B cell (primary cell): ENCODE measurements around the gene TGDS. TPM values are rescaled to one million over a fixed set of nuclear protein-coding genes. Genes with fewer than 3 reads are reported as not detected.

Source experiments
- ATAC-seq: fragments of 200-7000 bp; cut with Tn5 transposase; one replicate; pipeline ENCODE4 v1.10.0; 2021; ENCODE audit warnings: low read depth, mild to moderate bottlenecking, moderate number of reproducible peaks, moderate library complexity
- CTCF ChIA-PET: fragments of 350-600 bp; sonication (Branson Sonifier 250); formaldehyde crosslinking; loops from one replicate; lab custom pipeline; 2021; ENCODE audit warnings: antibody characterized with exemption, inconsistent platforms; lab: Charles Lee
- POLR2A ChIA-PET: fragments of 350-600 bp; sonication (Branson Sonifier 250); formaldehyde crosslinking; loops from one replicate; lab custom pipeline; 2021; ENCODE audit warnings: antibody characterized with exemption; lab: Charles Lee
- DNase-seq: peaks from one replicate; pipeline ENCODE4 v3.0.0; 2013
- H2AFZ ChIP-seq: 2 replicates; pipeline ENCODE4 v1.6.1; 2012; ENCODE audit warnings: mild to moderate bottlenecking, low read depth, low read length; ENCODE audit not compliant: insufficient read depth, poor library complexity, severe bottlenecking
- H3K27ac ChIP-seq, 2 donors: 1 replicate in 1 of 2; 2 replicates in 1 of 2; pipeline ENCODE4 v1.5.1; 2012 to 2013; ENCODE audit warnings: low read length in 2 of 2, mild to moderate bottlenecking in 2 of 2, moderate library complexity in 1 of 2
- H3K27me3 ChIP-seq, 4 experiments: fragments of 200-600 bp in 1 of 4; sonication (generic) in 1 of 4; replicated peaks in 1 of 4; 1 replicate in 2 of 4; 2 replicates in 2 of 4; pipeline versions ENCODE4 v1.6.1 to v1.7.0; 2013 to 2016; ENCODE audit warnings: low read length in 3 of 4, mild to moderate bottlenecking in 2 of 4, mixed read lengths in 1 of 4, moderate library complexity in 1 of 4; ENCODE audit not compliant: insufficient read depth in 4 of 4, control insufficient read depth in 3 of 4; ENCODE audit errors: control extremely low read depth in 1 of 4
- H3K36me3 ChIP-seq, 2 experiments: replicated peaks in 1 of 2; 1 replicate in 1 of 2; 2 replicates in 1 of 2; pipeline versions ENCODE4 v1.6.1 to v1.7.1; 2013; ENCODE audit warnings: low read length in 1 of 2; ENCODE audit not compliant: insufficient read depth in 2 of 2, control insufficient read depth in 1 of 2; ENCODE audit errors: control extremely low read depth in 1 of 2, extremely low read depth in 1 of 2
- H3K4me1 ChIP-seq, 2 donors: fragments of 200-600 bp in 1 of 2; sonication (generic) in 1 of 2; 1 replicate in 1 of 2; 2 replicates in 1 of 2; pipeline versions ENCODE4 v1.5.1 to v1.6.1; 2013 to 2017; ENCODE audit warnings: low read length in 2 of 2; ENCODE audit not compliant: control insufficient read depth in 2 of 2, insufficient read depth in 2 of 2
- H3K4me2 ChIP-seq: replicated peaks from 2 replicates; pipeline ENCODE3; 2012; ENCODE audit warnings: mild to moderate bottlenecking, low read depth, low read length; ENCODE audit not compliant: poor library complexity, severe bottlenecking
- H3K4me3 ChIP-seq, 5 experiments: fragments of 200-600 bp in 1 of 5; sonication (generic) in 1 of 5; 1 replicate in 3 of 5; 2 replicates in 2 of 5; pipeline versions ENCODE4 v1.5.1 to v1.7.0; 2011 to 2016; ENCODE audit warnings: low read length in 4 of 5, mild to moderate bottlenecking in 4 of 5, low read depth in 2 of 5, control low read depth in 1 of 5, moderate library complexity in 1 of 5; ENCODE audit not compliant: insufficient read depth in 1 of 5; ENCODE audit errors: control extremely low read depth in 1 of 5, extremely low read depth in 1 of 5
- H3K79me2 ChIP-seq: fragments of 200-600 bp; sonication (generic); one replicate; pipeline ENCODE4 v1.6.0; 2016; ENCODE audit warnings: low read length; ENCODE audit not compliant: control insufficient read depth, insufficient read depth
- H3K9ac ChIP-seq: fragments of 200-600 bp; sonication (generic); 2 replicates; pipeline ENCODE4 v1.6.1; 2017; ENCODE audit warnings: mild to moderate bottlenecking, low read length, moderate library complexity
- H3K9me3 ChIP-seq, 3 donors: one replicate each; pipeline versions ENCODE4 v1.6.1 to v1.7.1; 2013; ENCODE audit warnings: low read length in 2 of 3; ENCODE audit not compliant: control insufficient read depth in 2 of 3, insufficient read depth in 1 of 3; ENCODE audit errors: control extremely low read depth in 1 of 3
- H4K20me1 ChIP-seq: 2 replicates; pipeline ENCODE4 v1.6.0; 2012; ENCODE audit warnings: mild to moderate bottlenecking, low read length; ENCODE audit not compliant: insufficient read depth, control insufficient read depth, poor library complexity, severe bottlenecking
- H3K27ac Mint-ChIP-seq: one replicate; pipeline ENCODE4 v1.8.0; 2021; ENCODE audit warnings: mixed read lengths
- H3K27me3 Mint-ChIP-seq: one replicate; pipeline ENCODE4 v1.8.0; 2021; ENCODE audit warnings: mixed read lengths
- H3K4me1 Mint-ChIP-seq: one replicate; pipeline ENCODE4 v1.8.0; 2021; ENCODE audit warnings: mixed read lengths
- H3K4me3 Mint-ChIP-seq: one replicate; pipeline ENCODE4 v1.8.0; 2021; ENCODE audit warnings: mixed read lengths
- H3K9me3 Mint-ChIP-seq: one replicate; pipeline ENCODE4 v1.8.0; 2022; ENCODE audit warnings: mixed read lengths; ENCODE audit not compliant: insufficient read depth
- CTCF ChIP-seq: fragments of 200-600 bp; IDR thresholded peaks from one replicate; pipeline ENCODE4 v1.8.0; 2022; ENCODE audit warnings: antibody characterized with exemption, mild to moderate bottlenecking
- EZH2 ChIP-seq: IDR thresholded peaks from 2 replicates; pipeline ENCODE4 v1.6.1; 2012; ENCODE audit warnings: borderline replicate concordance, low read depth, mild to moderate bottlenecking, moderate library complexity, low read length; ENCODE audit not compliant: insufficient read depth, poor library complexity, severe bottlenecking
- WGBS: methylation state at CpG from one replicate; pipeline ENCODE4 v1.1.5; 2013; ENCODE audit warnings: missing lambda C conversion rate; ENCODE audit not compliant: insufficient coverage; 5-methylcytosine and 5-hydroxymethylcytosine counted together
- intact Hi-C: fragments of 100-400 bp; cut with micrococcal nuclease; formaldehyde crosslinking; loops from one replicate; pipeline ENCODE4 v1.10.0; 2022
- polyA plus RNA-seq: library from polyadenylated mRNA; depleted of rRNA; stranded (reverse); fragments of >200 nt; gene quantifications from 2 replicates; pipeline ENCODE4 v1.2.3, GENCODE V29; 2012
- total RNA-seq, 2 donors: library from RNA; stranded (reverse); fragments of 120-200 nt in 1 of 2; gene quantifications; 1 replicate in 1 of 2; 2 replicates in 1 of 2; pipeline versions ENCODE4 v1.2.3 to v1.2.4, GENCODE V29; 2013 to 2022

Gene TGDS
- total and polyA plus RNA-seq, 2 donors (not counting 1 experiment from before 2014, with no cell fraction given) = 11.7 to 14.7 TPM

DNA sequence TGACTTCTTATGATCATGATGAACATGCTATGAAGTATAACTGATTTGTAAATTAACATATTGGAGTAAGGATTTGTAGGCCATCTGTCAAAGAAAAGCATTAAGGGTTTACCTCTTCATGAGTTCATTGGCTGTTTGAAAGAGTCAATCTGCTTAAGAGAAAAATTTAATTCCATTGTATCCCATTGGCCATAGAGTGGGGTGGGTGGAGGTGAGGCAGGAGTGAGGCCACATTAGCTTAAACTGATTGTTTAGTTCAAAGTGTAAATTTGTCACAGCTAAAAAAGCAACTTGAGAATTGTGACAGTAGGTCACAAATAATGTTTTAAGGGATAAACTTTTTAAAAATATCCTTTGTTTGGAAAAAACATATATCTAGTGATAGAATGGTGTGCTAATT, 17.1 kb upstream of the TGDS start:
- Histone ChIP-seq H3K4me3 (no peak overlapping the region), H3K9me3 (no peaks in the 10 kb centered on the region), H3K27ac (no peak overlapping the region), H4K20me1 (no peaks in the 10 kb centered on the region), H3K9ac (no peak overlapping the region), H3K79me2 (no peaks in the 10 kb centered on the region), H3K4me1 (no peaks in the 10 kb centered on the region), H3K36me3 (no peaks in the 10 kb centered on the region), H3K4me2 (no peak overlapping the region), H3K27me3 (no peaks in the 10 kb centered on the region), H2AFZ (no peak overlapping the region)
- H3K9me3 Mint-ChIP-seq = no peaks in the 10 kb centered on the region
- TF ChIP-seq EZH2 (no peak), CTCF (no peak)
- ChIA-PET CTCF (interaction anchor here (1.4 to 11.2 kb wide), 2 partner anchors 64 to 179 kb away, joined by 3 to 366 read pairs; no protein-coding TSS in a partner anchor), POLR2A (no interaction called here)
- ATAC-seq (no peak), DNase-seq (no peak)
- H3K27ac Mint-ChIP-seq = no peak overlapping the region
- intact Hi-C loops = no loop called here
- no peak overlapping the region for H3K4me3 Mint-ChIP-seq
- H3K27me3 Mint-ChIP-seq = no peaks in the 10 kb centered on the region
- no peaks in the 10 kb centered on the region for H3K4me1 Mint-ChIP-seq

- ATAC-seq (no peak), DNase-seq (no peak)
- WGBS = 94% methylated on average over 3 of the region's 4 CpGs
- Mint-ChIP-seq H3K27ac (no peak overlapping the region), H3K4me1 (no peaks in the 10 kb centered on the region), H3K9me3 (no peaks in the 10 kb centered on the region), H3K4me3 (no peak overlapping the region), H3K27me3 (no peaks in the 10 kb centered on the region)
- POLR2A ChIA-PET = no interaction called here
- Histone ChIP-seq H3K4me2 (no peak overlapping the region), H3K9ac (no peak overlapping the region), H3K36me3 (peaks cover 0 to 2% of the 10 kb centered on the region in 2 experiments), H3K27ac (no peak overlapping the region), H3K27me3 (no peaks in the 10 kb centered on the region), H3K9me3 (no peaks in the 10 kb centered on the region), H4K20me1 (no peaks in the 10 kb centered on the region), H3K79me2 (no peaks in the 10 kb centered on the region), H2AFZ (no peak overlapping the region), H3K4me1 (no peaks in the 10 kb centered on the region), H3K4me3 (no peak overlapping the region)
- TF ChIP-seq CTCF (no peak), EZH2 (no peak)
- CTCF ChIA-PET = interaction anchor here (1.4 to 11.2 kb wide), 2 partner anchors 63 to 178 kb away, joined by 3 to 366 read pairs; no protein-coding TSS in a partner anchor
- intact Hi-C loops = no loop called here
Measured at GRCh38 chr13:94612050-94612449, 16.1 kb upstream of the TGDS start.
